GM19239 (cell line): ENCODE results near the gene HES2.
A peak's percentile ranks its signal among the peaks of the same experiment; 100 is the strongest.
"Not testable (repeated sequence)": the region's sequence is repeated elsewhere in the genome, so short reads cannot be mapped to it uniquely, and the experiment has no call there.

Experiments
- DNase-seq: peaks from one replicate; pipeline ENCODE4 v3.0.0; 2011; ENCODE audit warnings: low spot score; ENCODE audit not compliant: insufficient read length
- FAIRE-seq: peaks from 2 replicates; lab custom pipeline; 2011; peaks lifted over from hg19 to GRCh38; lab: Jason Lieb, UNC

HES2 gene

DNA sequence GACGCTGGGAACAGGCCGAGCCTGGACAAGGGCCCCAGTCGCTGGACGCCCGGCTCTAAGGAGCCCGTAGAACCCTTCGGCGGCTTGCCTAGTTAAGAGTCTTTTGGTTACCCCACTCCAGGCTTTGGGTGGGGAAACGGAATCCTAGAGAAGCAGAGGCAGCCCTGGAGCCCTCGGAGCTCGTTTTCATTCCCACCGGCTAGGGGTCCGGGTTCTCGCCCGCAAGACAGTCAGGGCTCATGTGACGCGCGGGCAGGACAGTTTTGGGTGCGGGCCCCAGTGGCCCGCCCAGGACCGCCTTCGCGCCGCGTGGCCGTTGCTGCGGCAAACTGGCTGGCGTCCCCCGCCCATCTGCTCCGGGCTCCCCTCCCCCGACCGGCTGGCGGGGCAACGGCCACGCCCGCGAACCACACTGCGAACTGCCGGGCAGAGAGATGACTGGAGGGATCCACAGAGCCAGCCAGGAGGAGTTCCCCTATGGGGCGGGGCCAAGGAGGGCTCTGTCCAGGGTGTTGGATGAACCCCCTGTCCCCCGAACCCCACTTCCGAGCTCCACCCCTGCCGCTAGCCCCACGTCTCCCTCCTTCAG is 829 bp upstream of the HES2 start:
- DNase-seq (no peak), FAIRE-seq (no peak)

- no peak for DNase-seq
Observed at GRCh38 chr1:6419397-6419803, 319 bp downstream of the HES2 start.

GRCh38 chr1:6418668-6419396 is 887 bp downstream of the HES2 start:
- FAIRE-seq (no peak), DNase-seq (no peak)

More at GRCh38 chr1:6419397-6419803, 319 bp downstream of the HES2 start:
- no peak for FAIRE-seq

GRCh38 chr1:6417961-6418667 is 1.6 kb downstream of the HES2 start:
- DNase-seq (no peak), FAIRE-seq (no peak)

- DNase-seq (no peak), FAIRE-seq (no peak)
Observed at GRCh38 chr1:6416906-6417305, 2.8 kb downstream of the HES2 start.

DNA sequence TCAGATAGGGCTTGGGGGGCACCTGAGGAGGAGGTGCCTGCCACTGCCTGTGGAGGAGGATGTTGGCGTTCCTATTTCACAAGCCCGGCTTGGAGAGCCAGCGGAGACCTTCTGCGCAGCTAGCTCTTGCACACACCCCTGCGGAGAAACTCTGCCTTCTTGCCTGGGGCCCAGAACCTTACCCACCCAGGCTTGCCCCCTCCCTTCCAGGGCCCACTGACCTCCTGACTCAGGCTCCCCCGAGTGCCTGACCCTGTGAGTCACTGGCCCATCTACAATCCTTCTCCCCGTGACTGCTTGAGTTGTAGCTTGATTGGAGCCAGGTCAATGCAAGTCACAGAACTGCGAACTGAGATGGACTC is 3.4 kb downstream of the HES2 start:
- FAIRE-seq (no peak), DNase-seq (no peak)

DNA sequence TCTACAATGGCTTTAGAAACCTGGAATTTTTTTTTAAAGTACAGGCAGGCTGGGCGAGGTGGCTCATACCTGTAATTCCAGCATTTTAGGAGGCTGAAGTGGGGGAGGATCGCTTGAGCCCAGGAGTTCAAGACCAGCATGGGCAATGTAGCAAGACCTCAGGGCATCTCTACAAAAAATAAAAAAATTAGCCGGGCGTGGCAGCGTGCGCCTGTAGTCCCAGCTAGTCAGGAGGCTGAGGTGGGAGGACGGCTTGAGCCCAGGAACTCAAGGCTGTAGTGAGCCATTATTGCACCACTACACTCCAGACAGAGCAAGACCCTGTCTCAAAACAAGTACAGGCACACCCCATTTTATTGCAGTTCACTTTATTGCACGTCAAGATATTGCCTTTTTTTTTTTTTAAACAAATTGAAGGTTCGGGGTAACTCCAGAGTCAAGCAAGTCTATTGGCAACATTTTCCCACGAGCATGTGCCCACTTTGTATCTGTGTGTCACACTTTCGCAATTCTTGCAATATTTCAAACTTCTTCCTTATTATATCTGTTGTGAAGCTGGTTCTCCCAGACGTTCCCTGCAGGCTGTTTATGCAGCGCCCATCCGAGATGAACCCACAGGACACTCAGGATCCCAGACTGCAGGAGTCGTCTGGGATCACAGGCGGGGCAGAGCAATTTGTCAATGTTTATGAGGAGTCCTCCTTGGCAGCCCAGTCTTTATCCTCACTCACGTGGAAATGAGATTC is 4.7 kb downstream of the HES2 start:
- FAIRE-seq (no peak), DNase-seq (no peak)

DNA sequence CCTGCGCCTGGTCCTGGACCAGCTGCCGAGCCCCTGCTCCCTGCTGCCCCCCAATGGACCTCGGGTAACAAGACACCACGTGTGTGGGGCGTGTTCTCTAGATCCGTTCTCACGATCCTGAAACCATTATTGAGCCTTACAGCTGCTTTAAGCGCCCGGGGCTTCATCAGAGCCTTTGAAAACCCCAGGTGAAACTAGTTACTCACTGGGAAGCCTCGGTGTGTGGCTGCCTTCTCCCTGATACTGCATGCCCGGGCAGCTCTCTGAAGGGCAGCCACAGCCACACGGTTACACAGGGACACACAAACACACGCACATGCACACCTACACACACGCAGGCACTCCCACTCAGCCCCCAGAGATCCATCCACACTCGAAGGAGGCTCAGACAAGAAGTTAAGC is 5.3 kb downstream of the HES2 start:
- peak; percentile 92 for FAIRE-seq
- peak; percentile 68 for DNase-seq

GRCh38 chr1:6412896-6413295 is 6.8 kb downstream of the HES2 start:
- DNase-seq: no peak
- no peak for FAIRE-seq

DNA sequence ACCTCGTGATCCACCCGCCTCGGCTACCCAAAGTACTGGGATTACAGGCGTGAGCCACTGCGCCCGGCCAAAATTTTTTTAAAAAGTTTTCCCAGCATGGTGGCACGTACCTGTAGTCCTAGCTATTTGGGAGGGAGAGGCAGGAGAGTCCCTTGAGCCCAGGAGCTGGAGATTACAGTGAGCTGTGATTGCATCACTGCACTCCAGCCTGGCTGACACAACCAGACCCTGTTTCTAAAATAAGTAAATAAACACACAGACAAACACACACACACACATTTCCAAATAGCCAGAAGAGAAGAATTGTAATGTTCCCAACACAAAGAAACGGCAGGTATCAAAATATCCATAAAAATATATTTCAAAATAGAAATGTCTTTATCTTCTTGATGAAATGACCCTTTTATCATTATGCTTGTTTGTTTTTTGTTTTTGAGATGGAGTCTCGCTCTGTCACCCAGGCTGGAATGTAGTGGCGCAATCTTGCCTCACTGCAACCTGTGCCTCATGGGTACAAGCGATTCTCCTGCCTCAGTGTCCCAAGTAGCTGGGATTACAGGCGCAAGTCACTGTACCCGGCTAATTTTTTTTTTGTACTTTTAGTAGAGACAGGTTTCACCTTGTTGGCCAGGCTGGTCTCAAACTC is 9.3 kb downstream of the HES2 start:
- DNase-seq (no peak), FAIRE-seq (no peak)

- FAIRE-seq (no peak), DNase-seq (no peak)
Observed at GRCh38 chr1:6409733-6410132, 10.0 kb downstream of the HES2 start.

DNA sequence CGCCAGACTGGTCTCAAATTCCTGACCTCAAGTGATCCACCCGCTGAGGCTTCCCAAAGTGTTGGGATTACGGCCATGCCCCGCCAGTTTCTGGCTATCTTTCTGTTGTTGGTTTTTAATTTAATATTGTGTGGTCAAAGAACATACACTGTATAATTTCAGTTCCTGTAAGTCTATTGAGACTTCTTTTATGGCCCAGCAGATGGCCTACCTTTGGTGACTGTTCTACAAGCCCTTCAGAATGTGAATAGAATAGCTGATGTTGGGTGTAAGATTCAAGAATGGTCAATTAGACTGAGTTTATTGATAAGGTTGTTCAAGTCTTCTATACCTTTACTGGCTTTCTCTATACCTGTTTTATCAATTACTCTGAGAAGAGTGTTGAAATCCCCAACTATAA is 10.7 kb downstream of the HES2 start:
- no peak for DNase-seq
- FAIRE-seq: no peak

- FAIRE-seq (no peak), DNase-seq (no peak)
Observed at GRCh38 chr1:6408023-6408422, 11.7 kb downstream of the HES2 start.

- FAIRE-seq (no peak), DNase-seq (no peak)
Observed at GRCh38 chr1:6401673-6402072, 18.0 kb downstream of the HES2 start.

GRCh38 chr1:6399294-6399693 is 20.4 kb downstream of the HES2 start:
- FAIRE-seq (no peak), DNase-seq (no peak)

DNA sequence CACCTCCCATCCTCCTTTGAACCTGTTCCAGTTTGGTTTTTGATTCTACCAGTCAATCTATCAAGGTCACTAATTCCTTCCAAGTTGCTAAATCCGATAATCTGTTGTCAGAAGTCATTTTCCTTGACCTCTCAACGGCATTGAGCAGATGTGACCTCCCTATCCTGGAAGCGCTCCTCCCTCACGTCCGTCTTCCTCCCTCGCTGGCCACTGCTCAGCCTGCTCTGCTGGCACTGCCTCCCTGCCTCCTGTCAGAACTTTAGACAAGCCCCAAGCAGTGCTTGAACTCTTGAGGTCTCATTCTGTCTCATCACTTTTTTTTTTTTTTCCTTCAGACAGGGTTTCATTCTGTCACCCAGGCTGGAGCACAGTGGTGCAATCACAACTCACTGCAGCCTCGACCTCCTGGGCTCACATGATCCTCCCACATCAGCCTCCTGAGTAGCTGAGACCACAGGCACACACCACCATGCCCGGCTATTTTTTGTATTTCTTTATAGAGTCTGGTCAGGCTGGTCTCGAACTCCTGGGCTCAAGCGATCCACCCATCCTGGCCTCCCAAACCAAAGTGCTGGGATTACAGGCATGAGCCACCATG is 21.8 kb downstream of the HES2 start:
- DNase-seq (no peak), FAIRE-seq (no peak)

DNA sequence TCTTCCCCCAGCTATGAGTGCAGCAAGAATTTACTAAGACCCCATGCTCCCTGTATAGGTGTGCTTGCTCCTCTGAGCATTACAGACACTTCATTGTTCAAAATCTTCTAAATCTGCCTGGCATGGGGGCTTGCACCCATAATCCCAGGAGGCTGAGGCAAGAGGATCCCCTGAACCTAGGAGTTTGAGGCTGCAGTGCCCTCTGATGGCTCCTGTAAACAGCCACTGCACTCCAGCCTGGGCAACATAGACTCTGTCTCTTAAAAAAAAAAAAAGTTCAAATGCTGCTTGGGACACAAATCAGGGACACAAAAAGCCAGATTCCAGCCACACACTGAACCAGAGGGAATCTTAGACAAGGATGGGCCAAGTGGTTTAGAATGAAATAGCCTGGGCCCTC is 22.7 kb downstream of the HES2 start:
- FAIRE-seq (no peak), DNase-seq (no peak)

GRCh38 chr1:6395781-6396244 is 23.9 kb downstream of the HES2 start:
- not testable (repeated sequence) for DNase-seq, FAIRE-seq

DNA sequence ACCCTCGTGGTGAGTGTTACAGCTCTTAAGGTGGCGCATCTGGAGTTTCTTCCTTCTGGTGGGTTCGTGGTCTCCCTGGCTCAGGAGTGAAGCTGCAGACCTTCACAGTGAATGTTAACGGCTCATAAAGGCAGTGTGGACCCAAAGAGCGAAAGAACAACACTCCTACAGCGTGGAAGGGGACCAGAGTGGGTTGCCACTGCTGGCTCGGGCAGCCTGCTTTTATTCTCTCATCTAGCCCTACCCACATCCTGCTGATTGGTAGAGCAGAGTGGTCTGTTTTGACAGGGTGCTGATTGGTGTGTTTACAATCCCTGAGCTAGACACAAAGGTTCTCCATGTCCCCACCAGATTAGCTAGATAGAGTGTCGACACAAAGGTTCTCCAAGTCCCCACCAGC is 24.6 kb downstream of the HES2 start:
- DNase-seq, FAIRE-seq: not testable (repeated sequence)
